NOMO-1 treated with DMSO at 0.1 percent for 48 hours (cell line): ENCODE results near the gene NSUN7.

Experiments
- DNase-seq: peaks from one replicate; lab custom pipeline; 2025; ENCODE audit not compliant: unreplicated experiment; lab: John Stamatoyannopoulos, UW

NSUN7 gene

DNA sequence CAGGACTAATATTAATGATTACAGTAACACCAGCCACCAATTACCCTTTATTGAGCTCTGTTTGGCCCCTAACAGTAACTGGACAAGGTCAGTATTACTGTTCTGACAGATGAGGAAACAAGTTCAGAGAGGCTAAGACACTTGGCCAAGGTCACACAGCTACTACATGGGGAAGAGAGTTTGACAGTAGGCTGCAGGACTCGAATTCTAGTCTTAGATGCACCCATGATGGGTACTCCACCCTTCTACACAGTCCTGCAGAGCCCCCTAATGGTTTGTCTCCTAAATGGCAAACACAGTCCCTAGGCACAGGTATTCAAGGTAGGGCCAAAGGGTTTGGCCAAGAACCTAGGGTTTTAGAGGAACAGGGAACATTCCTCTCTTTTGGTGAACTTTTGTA, 93.9 kb downstream of the NSUN7 start:
- DNase-seq: peak; percentile 57

DNA sequence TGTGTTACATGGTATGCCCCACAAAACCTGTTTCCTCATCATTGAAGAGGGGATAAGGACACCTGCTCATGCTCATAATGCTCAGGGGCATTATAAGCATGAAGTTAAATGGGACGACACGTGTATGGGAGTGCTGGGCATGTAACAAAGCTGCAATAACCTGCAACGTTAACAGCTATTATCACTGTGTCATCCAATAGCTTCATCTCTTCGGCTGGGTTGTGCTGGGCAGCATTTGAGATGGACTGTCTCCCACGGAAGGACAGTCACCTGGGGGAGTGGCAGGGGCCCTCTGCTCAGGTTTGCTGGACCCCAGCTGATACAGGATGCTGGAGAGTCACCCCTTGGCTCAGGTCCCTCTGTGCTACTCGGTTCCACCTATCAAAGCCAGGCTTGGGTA, 94.5 kb downstream of the NSUN7 start:
- DNase-seq: no peak

GRCh38 chr4:40845154-40845835, 95.5 kb downstream of the NSUN7 start:
- no peak for DNase-seq

DNA sequence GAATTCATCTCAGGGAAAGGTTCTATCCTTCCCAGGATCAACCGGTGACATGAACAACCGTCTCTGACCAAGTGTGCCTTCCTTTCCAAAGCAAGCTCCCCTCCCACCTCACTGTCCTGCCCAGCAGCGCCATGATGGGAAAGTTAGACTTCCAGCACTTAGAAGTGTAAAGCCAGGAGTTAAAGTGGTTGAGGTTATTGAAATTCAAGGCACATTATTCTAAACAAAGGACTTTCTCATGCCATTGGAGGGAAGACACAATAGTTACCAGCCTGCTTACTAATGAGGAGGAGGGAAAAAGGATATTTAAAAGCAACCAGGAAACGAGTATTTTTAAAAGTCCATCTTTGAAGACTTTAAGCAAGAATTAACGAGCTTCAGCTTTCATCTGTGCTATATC, 96.8 kb downstream of the NSUN7 start:
- no peak for DNase-seq

DNA sequence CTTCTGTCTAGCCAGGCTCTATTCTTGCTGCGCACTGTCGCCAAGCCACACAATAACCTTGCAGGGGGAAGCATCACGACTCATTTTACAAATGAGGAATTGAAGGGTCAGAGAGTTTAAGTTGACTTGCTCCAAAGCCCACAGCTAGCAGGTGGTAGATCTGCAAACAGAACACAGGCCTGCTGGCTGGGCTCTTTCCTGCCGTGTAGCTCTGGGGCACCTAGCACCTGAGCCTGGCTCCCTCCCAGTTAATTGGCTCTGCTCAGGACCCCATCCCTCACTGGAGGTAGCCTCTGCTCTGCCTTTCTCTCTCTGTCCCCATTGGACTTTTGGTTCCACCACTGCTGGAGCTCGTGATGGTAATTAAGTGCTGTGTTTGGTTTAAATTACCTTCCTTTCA, 98.5 kb downstream of the NSUN7 start:
- no peak for DNase-seq

DNA sequence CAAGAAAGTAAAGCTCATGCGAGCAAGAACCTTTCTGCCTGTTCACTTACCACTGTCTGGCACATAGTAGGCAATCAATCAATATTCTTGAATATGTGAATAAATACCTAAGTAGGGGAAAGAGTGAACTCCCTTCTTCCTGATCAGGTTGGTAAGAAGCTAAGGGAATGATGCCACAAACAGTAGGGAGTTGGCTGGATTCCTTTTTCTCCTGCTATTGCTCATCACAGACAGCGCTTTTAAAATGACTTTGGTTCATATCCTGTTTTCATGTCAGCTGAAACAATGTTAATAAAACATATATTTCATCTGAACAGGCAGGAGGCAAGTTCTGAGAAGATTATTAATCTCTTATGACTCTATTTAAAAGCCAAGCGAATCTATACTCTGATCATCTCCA, 99.2 kb downstream of the NSUN7 start:
- DNase-seq: no peak

- no peak for DNase-seq
These were observed 100.7 kb downstream of the NSUN7 start for GRCh38 chr4:40850496-40850895.

- no peak for DNase-seq
These were observed 106.6 kb downstream of the NSUN7 start for GRCh38 chr4:40856277-40856839.

DNA sequence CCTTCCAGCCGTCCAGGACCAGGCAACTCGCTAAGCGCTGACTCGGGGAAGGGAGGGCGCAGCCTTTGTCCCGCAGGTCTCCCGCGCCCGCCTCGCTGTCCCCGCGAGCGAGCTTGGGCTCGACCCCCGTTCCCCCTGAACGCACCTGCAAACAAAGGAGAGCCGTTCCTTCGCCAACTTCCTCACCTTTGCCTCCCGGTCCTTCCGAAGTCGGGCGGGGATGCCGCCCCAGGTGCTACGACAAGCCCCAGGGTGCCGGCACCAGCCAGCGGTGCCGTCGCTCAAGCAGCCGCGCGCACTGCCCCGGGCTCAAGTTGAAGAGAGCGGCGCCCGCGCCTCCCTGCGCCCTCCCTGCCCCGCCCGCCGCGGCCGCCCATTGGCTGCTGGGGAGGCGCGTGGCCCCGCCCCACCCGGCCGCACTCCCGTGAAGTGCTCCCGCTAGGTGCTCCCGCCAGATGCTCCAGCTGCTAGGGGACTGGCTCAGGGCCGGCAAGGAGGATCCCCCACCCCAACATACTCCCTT, 107.1 kb downstream of the NSUN7 start:
- DNase-seq: peak; percentile 55

DNA sequence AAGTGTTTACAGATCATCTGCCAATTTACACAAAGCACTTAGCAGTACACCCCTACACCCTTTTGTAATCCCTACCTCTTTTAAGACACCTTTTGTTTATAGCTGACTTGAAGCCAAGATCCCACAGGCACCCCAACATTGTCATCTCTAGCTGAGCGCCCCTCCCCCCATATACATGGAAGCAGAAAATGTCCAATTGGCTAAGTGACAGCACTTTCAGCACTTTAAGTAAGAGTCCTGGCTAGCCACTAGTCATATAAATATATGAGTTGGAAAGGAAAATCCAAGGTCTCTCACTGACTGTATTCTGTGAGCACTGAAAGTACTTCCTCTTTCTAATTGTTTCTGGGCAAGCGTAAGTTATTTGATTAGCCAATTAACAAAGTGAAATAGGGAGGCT, 108.2 kb downstream of the NSUN7 start:
- DNase-seq: peak; percentile 70

GRCh38 chr4:40858962-40859361, 109.2 kb downstream of the NSUN7 start:
- no peak for DNase-seq
